Adrenal gland (tissue), 5 donors: Measurements from ENCODE around the gene COL8A2.

ENCODE experiments used
- POLR2A ChIP-seq, 2 donors: fragments of 450-650 bp; IDR thresholded peaks; one replicate each; pipeline ENCODE4 v1.6.1; 2017; ENCODE audit warnings: antibody characterized with exemption in 2 of 2, mild to moderate bottlenecking in 2 of 2, moderate library complexity in 1 of 2
- TF ChIP-seq, protein P1 (sequence below), 6 experiments: fragments of 450-650 bp in 4 of 6; fragments of 200-600 bp in 2 of 6; sonication (generic) in 1 of 6; IDR thresholded peaks; 1 replicate in 5 of 6; 2 replicates in 1 of 6; pipeline versions ENCODE4 v1.5.1 to v1.8.0; 2016 to 2021; ENCODE audit warnings: antibody characterized with exemption in 6 of 6, mild to moderate bottlenecking in 2 of 6, moderate library complexity in 1 of 6
- donor health status: DM: no; HTN: no; CAD: no.

DNA sequence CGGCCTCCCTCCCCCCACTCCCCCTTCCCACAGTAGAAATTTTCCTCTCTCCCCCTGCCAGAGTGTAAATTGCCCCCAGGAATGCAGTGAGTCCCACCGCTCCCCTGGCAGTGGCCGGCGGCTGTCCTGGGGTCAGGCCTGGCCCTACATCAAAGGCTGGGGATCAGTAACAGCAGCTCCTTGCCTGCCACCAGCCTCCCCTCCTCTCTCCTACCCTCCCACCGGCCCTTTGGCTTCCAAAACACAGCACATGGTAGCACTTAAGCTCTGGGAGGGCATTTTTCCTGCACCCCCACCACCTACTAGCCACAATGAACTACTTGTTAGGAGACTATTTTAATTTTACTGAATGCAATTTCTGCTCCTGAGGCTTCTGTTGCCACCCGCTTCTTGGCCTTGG is 9.0 kb upstream of the COL8A2 start:
- TF ChIP-seq, protein P1, sequence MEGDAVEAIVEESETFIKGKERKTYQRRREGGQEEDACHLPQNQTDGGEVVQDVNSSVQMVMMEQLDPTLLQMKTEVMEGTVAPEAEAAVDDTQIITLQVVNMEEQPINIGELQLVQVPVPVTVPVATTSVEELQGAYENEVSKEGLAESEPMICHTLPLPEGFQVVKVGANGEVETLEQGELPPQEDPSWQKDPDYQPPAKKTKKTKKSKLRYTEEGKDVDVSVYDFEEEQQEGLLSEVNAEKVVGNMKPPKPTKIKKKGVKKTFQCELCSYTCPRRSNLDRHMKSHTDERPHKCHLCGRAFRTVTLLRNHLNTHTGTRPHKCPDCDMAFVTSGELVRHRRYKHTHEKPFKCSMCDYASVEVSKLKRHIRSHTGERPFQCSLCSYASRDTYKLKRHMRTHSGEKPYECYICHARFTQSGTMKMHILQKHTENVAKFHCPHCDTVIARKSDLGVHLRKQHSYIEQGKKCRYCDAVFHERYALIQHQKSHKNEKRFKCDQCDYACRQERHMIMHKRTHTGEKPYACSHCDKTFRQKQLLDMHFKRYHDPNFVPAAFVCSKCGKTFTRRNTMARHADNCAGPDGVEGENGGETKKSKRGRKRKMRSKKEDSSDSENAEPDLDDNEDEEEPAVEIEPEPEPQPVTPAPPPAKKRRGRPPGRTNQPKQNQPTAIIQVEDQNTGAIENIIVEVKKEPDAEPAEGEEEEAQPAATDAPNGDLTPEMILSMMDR (IDR thresholded peaks at IDR 0.05) = no peak
- TF ChIP-seq POLR2A (IDR thresholded peaks at IDR 0.05) = no peak
